GM19467 (cell line): ENCODE measurements around the gene C1S.
"Not testable (repeated sequence)": the region's sequence is repeated elsewhere in the genome, so short reads cannot be mapped to it uniquely, and the experiment has no call there.

Source experiments
- ATAC-seq: cut with Tn5 transposase; IDR thresholded peaks from one replicate; pipeline ENCODE4 v1.9.1; 2021; ENCODE audit warnings: mild to moderate bottlenecking, moderate library complexity; ENCODE audit not compliant: unreplicated experiment

C1S gene

DNA sequence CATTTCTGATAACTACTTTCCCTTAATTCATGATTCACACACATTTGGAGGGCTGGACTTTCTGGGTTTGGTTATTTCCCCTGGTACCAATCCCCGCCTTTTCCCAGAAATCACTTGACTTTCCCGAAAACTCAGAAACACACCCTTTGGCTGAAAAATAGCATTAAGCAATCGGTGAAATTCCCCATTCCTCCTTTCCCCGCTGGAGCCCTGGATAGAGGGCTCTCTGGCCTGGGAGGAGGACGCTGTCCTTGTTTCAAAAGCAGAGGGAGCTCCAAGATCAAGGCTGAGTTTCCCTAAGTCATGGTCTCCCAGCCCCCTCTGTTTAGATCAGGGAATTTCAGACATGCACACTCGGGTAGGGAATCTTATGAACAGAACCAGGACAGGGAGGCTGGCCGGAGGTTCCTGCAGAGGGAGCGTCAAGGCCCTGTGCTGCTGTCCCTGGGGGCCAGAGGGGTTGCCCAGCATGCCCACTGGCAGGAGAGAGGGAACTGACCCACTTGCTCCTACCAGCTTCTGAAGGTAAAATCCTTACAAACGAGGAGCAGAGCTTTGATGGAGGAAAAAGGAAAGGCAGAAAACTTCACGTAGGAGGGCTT lies at the start of gene C1S:
C1S (plus strand) TSS at position 366 of the 602 bp plus-strand sequence. CDS start 1,195 bp downstream, outside the sequence.
- no peak for ATAC-seq

DNA sequence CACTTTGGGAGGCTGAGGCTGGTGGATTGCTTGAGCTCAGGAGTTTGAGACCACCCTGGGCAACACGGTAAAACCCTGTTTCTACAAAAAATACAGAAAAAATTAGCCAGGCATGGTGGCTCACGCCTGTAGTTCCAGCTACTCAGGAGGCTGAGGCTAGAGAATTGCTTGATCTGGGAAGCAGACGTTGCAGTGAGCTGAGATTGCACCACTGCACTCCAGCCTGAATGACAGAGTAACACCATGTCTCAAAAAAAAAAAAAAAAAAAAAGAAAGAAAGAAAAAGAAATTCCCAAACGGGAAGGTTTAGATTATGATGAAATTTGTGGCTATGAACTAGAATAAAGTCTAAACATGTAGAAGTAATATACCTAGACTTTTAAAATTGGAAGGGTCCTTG lies 49.1 kb upstream of the C1S start:
- not testable (repeated sequence) for ATAC-seq

DNA sequence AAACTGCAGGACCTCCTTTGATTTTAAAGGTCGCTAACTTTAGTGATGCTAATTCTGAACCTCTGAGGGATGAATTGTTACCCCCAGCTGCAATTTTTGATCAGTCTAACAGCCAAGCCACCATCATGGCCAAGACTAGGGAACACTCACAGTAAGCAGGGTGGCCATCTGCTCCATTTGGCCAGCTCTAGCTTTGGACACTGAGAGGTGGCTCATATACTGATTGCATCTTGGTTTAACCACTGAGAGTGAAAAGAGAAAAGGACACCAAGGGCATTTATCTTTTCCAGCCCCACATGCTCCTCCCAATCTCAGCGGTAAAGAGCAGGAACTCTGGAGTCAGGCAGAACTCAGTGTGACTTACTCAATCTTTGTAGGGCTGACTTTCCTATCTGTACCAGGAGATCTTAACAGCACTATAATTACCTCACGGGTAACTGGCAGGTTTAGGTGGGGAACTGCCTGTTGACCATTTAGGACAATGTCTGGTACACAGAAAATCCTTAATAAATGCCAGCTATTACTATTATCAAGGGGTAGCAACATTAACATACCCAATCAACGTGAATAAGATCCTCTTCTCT lies 48.4 kb upstream of the C1S start:
- ATAC-seq = no peak

DNA sequence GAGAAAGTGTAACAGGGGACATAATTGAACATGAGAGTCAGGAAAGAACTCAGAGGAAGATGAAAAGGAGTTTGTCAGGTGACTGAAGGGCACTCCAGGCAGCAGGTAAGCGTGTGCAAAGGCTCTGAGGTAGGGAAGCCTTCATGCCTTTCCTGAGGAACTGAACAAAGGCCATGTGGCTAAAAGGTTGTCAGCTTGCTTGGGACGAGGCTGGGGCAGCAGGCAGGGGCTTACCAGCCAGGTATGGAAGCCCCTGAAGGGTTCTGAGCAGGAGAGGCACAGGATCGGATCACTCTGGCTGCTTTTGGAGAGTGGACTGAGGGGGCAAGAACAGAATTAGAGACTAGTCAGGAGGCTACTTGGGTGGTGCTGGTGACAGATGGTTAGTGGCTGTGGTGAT lies 47.4 kb upstream of the C1S start:
- no peak for ATAC-seq

DNA sequence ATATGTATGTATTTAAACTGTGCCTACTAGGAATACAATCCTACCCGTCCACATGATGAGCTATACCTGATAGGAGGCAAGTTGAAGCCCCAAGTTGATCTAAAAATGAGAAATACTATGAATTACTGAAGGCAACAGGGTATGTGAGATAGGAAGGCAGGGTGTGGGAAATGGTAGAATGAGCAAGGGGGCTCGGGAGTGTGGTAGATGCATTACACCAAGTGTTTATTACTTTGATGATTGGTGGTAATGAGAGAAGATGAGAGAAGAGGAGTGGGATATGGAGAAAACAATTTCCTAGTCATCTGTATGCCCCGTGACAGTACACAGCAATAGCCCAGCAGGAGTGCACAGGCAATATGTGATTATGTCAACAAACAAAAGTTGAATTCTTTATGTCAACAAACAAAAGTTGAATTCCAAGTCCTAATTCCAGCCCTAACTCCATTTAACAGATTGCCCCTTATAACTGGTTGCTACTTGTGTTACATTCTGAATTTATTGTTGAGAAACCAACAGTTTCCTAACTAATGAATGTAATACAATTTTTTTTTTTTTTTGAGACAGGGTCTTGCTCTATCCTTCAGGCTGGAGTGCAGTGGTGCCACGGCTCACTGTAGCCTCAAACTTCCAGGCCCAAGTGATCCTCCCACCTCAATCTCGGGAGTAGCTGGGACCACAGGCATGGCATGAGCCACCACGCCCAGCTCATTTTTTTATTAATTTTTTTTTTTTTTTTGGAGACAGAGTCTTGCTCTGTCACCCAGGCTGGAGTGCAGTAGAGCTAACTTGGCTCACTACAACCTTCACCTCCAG lies 44.8 kb upstream of the C1S start:
- ATAC-seq = no peak

DNA sequence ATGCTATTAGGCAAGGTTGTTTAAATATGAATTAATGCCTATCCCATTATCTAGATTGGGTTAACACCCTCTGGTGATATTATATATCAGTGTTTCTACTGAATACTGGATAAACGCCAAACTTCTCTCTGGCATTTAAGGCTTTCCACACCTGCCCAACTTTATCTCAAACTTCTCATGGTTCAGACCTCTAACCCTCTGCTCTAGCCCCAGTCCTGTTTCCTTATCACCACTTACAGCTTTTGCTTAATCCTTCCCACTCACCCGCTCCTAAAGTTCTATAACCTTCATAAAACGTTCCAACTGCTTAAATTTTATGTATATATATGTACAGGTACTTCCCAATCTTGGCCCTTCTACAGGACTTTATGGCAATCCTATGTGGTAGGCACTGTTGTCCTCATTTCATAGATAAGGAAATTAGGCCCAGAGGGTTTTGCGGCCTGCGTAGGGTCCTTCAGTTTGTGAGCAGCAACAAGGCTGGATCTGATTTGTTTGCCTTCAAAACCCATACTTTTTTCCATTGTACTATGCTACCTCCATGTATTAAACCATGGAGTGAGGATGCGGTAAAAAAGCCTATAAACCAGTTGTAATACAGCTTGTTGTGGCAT lies 43.5 kb upstream of the C1S start:
- no peak for ATAC-seq

DNA sequence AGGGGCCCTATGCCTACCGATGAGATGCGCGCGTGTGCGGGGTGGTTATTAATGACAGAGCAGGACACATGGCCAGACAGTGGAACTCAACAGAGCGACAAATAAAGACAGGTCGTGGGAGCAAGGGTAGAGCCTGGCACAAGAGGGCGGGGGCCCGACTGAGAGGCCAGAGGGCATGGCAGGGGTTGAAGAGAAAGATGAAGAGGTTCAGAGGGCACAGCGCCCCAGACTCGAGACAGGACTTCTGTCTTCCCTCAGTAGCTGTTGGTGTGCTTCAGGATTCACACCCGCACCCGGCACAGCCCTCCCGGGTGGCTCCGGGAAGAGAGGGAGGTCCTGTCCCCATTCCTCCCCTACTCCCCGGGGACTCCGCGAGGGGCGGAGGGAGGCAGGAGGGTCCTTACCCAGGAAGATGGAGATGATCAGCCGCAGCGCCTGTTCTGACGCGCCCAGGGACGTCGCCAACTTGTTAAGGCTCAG lies 42.6 kb upstream of the C1S start:
- ATAC-seq = peak; percentile 17

DNA sequence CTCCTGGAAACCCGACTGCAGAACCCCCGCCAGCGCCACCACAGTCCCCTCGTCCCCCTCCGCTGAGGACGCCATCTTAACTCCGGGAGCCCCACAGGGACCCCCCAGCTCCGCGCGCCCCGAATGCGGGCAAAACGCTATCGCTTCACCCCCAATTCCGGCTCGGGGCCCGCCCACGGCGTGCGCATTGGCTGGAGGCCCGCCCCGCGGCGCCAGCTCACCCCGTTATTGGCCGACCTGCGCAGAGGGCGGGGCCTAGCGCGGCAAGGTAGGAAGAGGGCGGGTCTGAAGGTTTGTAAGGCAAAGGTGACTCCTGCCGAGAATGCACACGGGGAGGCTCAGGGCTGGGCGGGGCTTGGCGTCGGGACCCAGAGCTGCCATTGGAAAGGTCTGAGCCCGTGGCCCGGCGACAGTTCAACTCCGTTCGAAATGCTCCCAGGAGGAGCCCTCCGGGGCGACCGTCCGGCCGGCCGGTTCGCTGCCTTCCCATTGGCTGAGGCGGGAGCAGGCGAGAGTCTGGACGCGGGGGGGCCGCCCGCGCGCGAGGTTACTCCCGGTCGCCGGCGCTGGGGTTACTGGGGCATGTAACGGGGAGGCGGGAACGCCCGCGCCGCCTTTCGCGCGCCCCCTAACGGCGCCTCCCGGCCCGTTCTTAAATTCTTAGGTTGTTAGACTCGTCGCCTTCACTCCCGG lies 42.0 kb upstream of the C1S start, which contains the start of gene LPCAT3:
LPCAT3 (minus strand) TSS at position 127 of the 693 bp plus-strand sequence; CDS start at position 75, 52 bp downstream.
- peak; percentile 88 for ATAC-seq

DNA sequence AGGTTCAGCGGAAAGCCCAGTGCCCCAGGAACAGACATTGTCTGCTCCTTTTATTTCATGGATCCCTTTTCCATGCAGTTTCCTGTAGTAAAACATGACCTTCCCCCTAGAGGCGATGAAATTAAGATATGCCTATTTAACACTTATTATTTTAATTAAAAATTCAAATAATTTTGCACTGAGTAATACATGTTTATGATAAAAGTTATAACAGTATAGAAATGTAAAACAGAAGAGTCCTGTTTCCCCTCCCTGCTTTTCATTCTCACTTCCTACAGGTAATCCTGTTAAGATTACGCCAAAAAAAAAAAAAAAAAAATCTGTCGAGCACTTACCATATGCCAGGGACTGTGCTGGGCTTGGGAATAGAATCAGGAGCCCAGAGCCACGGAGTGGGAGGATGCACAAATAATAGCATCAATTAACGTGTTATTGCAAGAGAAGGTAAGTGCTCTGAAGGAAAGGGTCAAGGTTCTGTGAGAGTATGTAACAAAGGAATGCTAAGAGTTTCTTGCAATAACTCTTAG lies 41.4 kb upstream of the C1S start:
- ATAC-seq = no peak

DNA sequence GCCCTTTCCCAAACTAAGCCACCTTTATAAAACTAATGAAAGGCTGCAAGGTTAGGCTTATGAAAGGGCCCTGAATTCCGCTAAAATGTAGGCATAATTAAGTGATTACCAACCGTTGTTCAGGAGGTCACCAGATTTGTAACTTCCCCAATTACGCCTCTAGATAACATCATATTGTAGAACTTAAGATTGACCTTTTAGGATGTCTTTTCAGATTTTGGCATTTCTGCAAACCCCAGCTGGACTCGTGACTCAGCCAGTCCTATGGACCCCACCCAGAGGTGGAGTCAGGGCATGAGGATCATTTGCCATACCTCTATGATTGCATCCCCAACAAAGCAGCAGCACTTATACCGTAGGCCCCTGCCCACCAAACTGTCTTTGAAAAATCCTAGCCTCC lies 38.6 kb upstream of the C1S start:
- no peak for ATAC-seq

DNA sequence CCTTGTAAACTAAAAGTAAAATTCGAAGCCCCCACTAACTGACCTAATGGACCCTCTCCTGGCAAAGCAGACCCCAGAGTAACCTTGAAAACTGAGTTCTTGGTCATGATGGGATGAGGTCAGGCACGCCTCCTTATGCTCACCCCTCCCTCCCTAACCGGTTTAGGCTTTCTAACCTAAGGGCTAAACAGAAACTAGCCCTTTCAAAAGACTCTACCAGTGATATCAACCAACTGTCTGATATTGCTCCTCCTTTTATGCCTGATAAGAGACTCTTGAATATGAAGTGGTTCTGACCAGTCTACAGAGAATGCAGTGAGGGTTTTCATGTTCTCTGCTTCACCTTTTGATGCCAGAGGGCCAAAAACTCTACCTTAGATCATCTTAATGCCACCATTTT lies 37.4 kb upstream of the C1S start:
- ATAC-seq = no peak

DNA sequence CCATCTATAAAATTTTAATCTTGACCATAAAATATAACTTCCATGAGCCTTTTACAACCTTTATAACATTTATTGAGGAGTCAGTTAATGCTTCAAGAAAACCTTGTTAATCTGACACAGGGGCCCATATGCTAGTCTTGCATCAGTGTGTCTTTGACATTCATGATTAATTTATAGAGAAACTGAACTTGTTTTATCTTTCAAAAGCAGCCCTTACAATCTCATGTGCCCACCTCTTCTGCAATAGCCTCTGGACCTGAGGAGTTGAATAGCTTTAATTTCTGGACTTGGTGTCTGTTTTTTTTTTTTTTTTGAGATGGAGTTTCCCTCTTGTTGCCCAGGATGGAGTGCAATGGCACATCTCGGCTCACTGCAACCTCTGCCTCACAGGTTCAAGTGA lies 33.7 kb upstream of the C1S start:
- ATAC-seq = no peak

DNA sequence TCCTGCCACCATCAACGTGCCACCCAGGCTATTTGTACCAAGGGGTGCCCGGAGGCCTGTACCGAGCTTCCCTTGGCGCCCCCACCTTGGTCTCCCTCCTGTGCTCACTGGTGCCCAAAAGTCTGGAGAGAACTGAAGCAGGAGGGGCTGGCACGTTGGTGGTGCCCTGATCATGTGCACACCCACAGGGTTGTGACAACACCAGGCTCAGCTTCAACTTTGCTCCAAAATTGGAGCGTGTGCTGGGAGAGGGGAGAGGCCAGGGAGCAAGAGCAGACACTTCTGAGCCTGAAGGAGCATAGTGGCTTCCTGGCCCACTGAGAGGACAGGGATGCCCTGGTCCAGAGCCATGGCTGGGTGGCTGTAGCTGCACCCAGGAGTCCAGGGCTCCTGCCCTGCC lies 29.2 kb upstream of the C1S start:
- ATAC-seq = no peak

DNA sequence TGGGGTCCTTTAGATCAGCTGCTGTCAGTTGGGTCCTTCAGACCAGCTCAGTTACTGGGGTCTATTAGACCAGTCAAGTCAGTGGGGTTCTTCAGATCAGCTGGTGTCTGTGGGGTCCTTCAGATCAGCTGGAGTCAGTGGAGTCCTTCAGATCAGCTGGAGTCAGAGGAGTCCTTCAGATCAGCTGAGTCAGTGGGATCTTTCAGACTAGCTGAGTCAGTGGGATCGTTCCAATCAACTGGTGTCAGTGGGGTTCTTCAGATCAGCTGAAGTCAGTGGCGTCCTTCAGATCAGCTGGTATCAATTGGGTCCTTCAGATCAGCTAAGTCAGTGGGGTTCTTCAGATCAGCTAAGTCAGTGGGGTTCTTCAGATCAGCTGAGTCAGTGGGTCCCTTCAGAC lies 27.5 kb upstream of the C1S start:
- ATAC-seq = no peak

DNA sequence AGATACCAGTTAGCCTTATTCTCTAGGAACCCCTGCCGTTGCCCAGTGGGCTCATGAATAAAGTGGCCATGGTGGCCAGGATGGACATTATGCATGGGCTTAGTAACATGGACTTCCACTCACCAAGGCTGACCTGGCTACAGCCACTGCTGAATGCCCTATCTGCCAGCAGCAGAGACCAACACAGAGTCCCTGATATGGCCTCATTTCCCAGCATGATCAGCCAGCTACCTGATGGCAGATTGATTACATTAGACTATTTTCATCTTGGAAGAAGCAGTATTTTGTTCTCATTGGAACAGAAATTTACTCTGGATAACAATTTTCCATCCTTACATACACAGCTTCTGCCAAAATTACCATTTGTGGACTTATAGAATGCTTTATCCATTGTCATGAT lies 26.1 kb upstream of the C1S start:
- no peak for ATAC-seq

DNA sequence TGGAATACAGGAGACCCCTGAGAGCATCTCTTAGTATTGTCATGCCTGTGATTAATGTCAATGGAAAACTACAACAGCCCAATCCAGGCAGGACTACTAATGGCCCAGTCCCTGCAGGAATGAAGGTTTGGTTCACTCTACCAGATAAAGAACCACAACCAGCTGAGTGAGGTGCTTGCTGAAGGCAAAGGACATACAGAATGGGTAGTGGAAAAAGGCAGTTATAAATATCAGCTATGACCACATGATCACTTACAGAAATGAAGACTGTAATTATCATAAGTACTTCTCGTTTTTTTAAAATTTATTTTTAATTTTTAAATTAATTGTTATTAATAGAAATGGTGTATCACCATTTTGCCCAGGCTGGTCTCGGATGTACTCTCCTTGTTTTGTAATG lies 25.1 kb upstream of the C1S start:
- no peak for ATAC-seq

DNA sequence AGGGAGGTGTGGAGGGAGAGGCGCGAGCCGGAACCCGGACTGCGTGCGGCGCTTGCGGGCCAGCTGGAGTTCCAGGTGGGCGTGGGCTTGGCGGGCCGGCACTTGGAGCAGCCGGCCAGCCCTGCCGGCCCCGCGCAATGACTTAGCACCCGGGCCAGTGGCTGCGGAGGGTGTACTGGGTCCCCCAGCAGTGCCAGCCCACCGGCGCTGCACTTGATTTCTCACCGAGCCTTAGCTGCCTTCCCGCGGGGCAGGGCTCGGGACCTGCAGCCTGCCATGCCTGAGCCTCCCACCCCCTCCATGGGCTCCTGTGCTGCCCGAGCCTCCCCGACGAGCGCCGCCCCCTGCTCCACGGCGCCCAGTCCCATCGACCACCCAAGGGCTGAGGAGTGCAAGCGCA lies 23.1 kb upstream of the C1S start:
- ATAC-seq = not testable (repeated sequence)

DNA sequence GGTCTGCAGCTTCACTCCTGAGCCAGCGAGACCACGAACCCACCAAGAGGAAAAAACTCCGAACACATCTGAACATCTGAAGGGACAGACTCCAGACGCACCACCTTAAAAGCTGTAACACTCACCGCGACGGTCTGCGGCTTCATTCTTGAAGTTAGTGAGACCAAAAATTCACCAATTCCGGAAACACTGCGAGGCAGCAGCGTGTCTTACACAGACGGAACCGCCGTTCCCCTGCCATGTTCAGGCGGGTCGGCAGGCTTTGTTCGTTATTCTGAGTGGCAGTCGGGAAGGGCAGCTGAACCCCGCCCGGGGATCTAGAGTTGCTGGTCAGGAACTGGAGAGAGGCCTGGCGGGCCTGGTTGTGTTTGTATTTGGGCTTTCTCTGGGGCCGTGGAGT lies 21.9 kb upstream of the C1S start:
- ATAC-seq = no peak

DNA sequence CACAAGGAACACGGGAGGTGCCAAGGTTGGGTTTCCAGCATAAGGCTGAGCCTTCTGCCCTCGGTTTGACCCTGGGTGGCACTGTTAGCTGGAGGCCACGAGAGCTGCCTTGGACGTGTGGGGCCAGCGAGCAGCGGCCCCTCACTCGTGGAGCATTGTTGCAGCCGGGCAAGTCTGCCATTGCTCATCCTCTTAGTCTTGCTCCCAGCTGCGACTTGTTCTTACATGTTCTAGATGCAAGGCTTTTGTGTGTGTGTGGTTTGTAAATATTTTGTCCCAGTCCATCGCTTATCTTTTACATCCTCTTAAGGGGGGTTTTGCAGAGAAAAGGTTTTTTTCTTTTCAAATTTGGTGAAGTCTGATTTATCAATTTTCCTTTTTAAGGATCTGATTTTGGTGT lies 21.1 kb upstream of the C1S start:
- no peak for ATAC-seq

DNA sequence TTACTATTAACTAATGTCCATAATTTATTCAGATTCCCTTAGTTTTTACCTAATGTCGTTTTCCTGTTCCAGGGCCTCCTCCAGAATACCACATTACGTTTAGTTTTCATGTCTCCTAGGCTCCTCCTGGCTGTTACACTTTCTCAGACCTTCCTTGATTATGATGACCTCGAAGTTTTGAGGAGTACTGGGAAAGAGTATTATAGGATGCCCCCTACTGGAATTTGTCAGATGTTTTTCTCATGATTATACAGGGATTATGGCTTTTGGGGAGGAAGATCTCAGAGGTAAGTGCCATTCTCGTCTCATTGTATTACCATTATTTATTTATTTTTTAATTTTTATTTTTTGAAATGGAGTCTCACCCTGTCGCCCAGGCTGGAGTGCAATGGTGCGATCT lies 17.7 kb upstream of the C1S start:
- no peak for ATAC-seq

DNA sequence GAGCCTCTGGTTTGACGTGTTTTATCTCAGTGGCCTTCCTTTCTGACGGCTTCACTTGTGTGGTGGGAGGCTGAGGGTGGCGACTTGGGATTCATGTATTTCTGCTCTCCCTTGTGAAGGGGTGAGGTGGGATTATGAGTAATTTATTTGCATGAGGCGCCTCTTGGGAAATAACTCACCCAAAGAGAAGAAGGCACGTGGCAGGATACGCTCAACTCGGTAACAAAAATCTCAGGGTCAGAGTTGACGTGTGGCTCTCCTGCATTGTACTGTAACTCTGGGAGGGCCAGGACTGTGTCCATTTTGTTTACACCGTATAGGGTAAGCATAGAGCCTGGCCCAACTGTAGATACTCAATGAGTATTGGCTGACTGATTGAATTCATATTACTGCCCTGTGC lies 14.6 kb upstream of the C1S start:
- no peak for ATAC-seq
